ENCODE results near the gene CDK3.
A peak's percentile ranks its signal among the peaks of the same experiment; 100 is the strongest.

Gene CDK3

DNA sequence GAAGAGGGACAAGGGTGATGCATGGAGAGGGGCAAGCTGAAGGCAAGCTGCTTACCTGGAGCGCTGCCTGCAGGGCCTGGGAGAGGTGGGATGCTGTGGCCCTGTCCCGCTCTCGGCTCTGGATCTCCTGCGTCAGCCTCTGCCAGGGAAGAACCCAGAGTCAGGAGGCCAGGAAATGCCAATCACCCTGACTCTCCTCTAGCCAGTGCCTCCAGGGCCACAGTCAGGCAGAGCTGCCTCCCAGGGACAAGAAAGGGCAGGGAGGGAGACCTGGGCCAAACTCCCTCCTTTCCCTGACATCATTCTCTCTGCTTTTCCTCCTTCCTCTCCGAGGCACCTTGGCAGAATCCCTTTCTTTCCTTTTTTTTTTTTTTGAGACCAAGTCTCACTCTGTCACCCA is 11.3 kb downstream of the CDK3 start:
- DNase-seq (ENCODE audit: extremely low spot score, insufficient read length, low read depth) = no peak
- no peak for FAIRE-seq

- DNase-seq (ENCODE audit: extremely low spot score, insufficient read length, low read depth) (no peak), FAIRE-seq (no peak)
Observed at GRCh38 chr17:76013377-76013932, 12.8 kb downstream of the CDK3 start.

GRCh38 chr17:76014100-76014924 is 13.7 kb downstream of the CDK3 start:
- FAIRE-seq = peak; percentile 86

DNA sequence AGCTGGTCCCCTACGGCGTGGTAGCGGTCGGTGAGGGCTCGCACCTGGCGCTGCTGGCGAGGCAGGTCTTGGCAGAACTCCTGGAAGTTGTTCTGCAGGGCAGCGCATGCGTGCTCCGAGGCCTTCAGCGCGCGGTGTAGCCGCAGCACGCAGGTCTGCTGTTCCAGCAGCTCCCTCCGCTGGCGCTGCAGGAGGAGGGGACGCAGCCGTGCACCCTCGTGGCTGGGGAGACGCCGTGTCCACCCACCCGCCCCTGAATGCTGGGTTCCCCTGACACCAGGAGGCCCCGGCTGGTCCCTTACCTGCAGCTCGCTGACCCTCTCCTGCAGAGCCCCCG is 14.2 kb downstream of the CDK3 start:
- FAIRE-seq = no peak

More at GRCh38 chr17:76014100-76014924, 13.7 kb downstream of the CDK3 start:
- DNase-seq (ENCODE audit: extremely low spot score, insufficient read length, low read depth) = peak; percentile 86

DNA sequence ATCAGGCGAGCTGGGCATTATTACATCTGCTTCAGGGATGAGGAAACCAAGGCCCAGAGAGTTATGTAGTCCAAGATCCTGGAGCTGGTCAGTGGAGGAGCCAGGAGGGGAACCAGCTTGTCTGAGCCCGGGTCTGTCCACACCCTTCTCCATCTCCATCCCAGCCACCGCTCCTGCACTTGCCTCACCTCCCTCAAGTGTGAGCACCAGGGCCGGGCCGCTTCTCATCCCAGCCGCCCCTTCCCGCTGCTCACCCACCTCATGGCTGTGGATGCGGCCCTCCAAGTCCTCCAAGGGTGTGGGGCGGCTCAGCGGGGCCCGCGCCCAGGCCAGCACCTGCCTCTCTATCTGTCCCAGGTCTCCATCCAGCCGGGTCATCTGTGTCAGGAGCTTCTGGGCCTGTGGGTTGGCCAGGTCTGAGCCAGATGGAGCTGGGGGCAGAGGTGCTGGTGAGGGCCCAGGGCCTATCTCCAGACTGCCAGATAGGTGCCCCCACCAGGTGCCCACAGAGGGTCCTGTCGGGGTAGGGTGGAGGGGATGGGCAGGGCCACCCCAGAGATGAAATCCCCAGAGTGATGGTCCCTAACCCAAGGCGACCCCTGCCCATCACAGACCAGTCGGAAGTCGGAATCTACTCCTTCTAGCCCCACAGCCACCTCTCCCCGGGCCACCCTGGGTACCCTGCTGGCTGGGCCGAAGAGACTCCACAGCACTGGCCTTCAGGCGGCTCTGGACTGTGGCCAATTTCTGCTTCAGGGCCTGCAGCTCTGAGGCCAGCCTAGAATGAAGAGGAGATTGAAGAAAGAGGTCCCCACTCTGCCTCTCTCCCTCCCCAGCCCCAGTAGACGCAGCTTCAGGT is 17.1 kb downstream of the CDK3 start:
- DNase-seq (ENCODE audit: extremely low spot score, insufficient read length, low read depth) = no peak
- FAIRE-seq = no peak

More for the DNA sequence above, 14.2 kb downstream of the CDK3 start:
- DNase-seq (ENCODE audit: extremely low spot score, insufficient read length, low read depth) = no peak

DNA sequence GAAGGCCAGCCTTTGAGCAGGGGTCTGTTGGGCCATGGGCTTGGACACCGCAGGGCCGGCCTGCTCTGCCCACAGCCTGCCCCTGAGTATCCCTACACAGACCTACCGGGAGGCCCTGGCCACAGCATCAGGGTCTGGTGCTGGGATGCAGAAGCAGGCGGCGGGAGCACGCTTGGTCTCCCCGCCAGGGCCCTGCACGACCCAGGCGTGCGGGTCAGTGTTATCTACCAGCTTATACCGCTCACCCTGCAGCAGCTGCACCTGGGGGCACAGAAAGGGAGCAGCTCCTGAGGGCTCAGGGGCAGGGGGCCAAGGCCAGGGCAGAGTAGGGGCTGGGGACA is 17.7 kb downstream of the CDK3 start:
- DNase-seq (ENCODE audit: extremely low spot score, insufficient read length, low read depth) (no peak), FAIRE-seq (no peak)

- DNase-seq (ENCODE audit: extremely low spot score, insufficient read length, low read depth) = no peak
- FAIRE-seq = no peak
Observed at GRCh38 chr17:76018801-76019200, 18.1 kb downstream of the CDK3 start.

GRCh38 chr17:76019833-76020467 is 19.3 kb downstream of the CDK3 start:
- no peak for FAIRE-seq
- DNase-seq (ENCODE audit: extremely low spot score, insufficient read length, low read depth) = no peak

DNA sequence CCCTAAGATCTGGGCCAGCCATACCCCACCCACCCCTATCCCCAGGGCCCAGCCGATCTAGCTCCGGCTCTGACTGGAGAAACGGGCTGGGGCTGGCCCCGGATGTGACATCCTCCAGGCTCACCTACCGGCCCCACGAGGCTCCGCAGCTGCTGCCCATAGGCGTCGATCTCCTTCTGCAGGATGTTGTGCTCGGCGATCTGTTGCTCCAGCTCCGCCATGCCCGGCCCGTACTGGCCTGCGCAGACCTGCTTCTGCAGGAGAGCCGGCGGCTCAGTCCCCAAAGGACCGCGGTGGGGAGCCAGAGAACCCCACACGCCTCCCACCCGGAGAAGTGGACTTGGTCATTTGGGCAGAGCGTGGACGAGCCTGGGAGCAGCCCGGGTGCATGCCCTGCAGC is 21.6 kb downstream of the CDK3 start:
- FAIRE-seq = no peak
- DNase-seq (ENCODE audit: extremely low spot score, insufficient read length, low read depth) = no peak

DNA sequence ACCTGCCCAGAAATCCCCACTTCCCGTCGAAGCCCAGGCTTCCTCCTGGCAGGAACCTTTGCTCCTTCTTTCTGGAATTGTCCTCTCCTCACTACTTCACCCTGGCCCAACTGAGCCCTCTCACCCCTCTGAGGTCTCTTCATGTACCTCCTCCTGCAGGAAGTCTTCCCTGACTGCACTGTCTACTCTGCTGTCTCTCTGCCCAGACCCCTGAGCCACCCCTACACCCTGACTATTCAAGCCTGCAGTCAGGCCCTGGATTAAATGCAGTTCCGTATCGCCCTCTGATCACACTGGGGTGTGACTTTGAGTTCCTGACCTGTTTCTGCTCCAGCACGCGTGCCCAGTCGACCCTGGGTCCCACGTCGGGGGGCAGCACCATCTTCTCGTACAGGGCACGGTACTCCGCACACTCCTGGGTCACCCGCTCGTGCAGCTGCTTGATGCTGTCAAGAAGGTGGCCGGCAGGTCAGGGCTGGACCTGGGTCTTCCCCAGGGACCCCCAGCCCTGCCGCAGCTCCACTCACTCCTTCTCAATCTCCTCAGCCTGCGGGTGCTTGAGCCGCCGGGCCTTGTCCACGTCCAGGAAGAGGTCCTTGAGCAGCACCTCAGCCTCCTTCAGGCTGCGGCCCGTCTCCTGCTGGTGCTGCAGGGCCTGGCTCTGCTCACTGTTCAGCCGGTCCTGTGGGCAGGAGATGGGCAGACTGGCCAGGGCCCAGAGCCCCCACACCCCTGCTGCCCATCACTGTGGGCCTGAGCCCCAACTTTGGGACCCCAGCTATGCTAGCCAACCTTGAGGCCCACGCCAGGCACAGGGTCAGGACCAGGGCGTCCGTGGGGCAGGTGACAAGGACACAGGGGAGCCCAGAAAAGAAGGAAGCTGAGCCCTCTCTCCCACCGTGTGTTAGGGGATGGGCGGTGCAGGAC is 22.6 kb downstream of the CDK3 start:
- DNase-seq (ENCODE audit: extremely low spot score, insufficient read length, low read depth) (no peak), FAIRE-seq (no peak)

DNA sequence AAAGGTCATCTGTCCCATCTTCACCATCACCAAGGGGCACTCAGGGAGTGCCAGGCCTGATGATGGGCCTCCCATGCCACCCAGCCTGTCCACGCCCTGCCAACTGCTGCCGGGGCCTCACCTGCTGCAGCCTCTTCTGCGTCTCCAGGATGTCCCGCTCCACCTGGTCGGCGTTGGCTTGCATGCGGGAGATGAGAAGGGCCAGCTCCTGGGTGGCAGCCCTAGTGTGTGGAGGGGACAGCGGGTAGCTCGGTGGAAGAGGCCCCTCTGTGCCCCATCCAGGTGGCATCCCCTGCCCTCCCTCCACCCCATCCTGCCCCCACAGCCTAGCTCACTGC is 23.2 kb downstream of the CDK3 start:
- FAIRE-seq (no peak), DNase-seq (ENCODE audit: extremely low spot score, insufficient read length, low read depth) (no peak)

DNA sequence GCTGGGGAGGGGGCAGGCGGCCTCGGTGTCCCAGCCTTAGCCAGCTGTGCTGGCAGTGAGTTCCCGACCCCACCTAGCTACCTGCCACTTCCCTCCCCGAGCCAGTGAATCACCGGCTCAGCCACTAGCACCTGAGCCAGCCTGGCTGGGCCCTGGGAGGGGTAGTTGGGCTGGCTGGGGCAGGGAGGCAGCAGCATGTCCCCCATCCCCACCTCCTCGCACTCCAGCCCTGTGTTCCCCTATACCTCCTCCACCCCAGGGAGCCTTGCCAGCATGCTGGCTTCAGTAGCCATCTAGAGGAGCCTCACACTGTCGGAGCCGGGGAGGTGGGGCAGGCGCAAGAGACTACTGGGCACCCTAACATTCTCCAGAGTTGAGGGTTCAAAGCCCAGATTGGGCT is 23.7 kb downstream of the CDK3 start:
- FAIRE-seq = no peak
- DNase-seq (ENCODE audit: extremely low spot score, insufficient read length, low read depth) = no peak

- no peak for FAIRE-seq
- DNase-seq (ENCODE audit: extremely low spot score, insufficient read length, low read depth) = no peak
Observed at GRCh38 chr17:76025294-76025693, 24.6 kb downstream of the CDK3 start.

- FAIRE-seq = no peak
- DNase-seq (ENCODE audit: extremely low spot score, insufficient read length, low read depth) = no peak
Observed at GRCh38 chr17:76026714-76027158, 26.1 kb downstream of the CDK3 start.

- no peak for DNase-seq (ENCODE audit: extremely low spot score, insufficient read length, low read depth)
- FAIRE-seq = no peak
Observed at GRCh38 chr17:76027159-76027839, 26.6 kb downstream of the CDK3 start, which contains the start of gene EVPL. TSS of gene EVPL (minus strand) at chr17:76027306. CDS start at chr17:76027198, 108 bp downstream.

DNA sequence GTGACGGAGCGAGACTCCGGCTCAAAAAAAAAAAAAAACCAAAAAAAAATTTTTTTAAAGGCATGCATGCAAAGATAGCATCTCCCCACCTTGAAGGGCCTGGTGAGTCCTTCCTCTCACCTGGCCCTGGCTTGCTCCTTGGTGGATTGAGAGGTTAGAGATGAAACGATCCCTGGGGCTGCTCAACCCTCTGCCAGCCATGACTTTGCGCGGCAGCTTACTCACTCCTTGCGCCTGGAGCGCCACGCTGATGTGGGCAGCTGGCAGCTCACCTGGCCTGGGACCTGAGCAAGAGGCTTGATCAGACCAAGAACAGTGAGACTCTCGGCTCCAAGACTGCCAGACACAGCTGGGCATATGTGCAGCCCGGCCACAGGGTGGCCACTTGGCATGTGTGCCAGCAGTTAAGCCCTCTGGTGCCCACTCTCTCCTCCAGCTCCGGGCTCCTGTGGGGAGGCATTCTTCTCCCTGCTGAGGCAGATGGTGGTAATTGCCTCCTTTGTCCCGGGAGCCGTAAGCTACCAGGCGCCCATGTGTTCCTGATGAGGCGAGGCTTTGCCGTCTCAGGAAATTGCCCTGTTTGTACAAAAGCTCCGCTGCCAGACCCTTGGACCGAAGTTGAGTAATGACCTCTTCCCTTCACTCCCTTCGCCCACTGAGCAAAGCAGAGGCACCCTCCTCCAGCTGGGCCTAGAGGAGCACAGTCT is 31.6 kb downstream of the CDK3 start:
- DNase-seq (ENCODE audit: extremely low spot score, insufficient read length, low read depth) = no peak
- FAIRE-seq = no peak

GRCh38 chr17:76032780-76033108 is 32.1 kb downstream of the CDK3 start:
- no peak for DNase-seq (ENCODE audit: extremely low spot score, insufficient read length, low read depth)
- no peak for FAIRE-seq

DNA sequence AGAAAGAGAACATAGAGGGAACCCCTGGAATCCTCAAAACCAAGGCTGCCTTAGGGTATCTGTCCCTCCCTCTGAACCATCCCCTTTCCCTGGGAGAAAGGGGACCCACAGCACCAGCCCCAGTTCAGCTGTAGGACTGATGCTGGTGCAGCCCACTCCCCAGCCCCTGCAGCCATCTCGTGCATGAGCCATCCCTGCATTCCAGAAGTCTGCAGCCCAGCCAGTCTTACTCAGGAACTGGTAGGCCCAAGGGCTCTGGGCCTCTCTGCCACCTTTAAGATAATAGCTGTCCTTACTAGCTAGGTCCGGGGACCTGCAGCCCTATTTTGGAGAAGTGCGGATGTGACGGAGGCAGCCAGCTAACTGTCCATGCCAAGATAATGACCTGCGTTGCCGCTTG is 32.5 kb downstream of the CDK3 start:
- FAIRE-seq (no peak), DNase-seq (ENCODE audit: extremely low spot score, insufficient read length, low read depth) (no peak)

Measured in GM18507 (cell line).